HG03060 (cell line): ENCODE results near the gene PRKAG2.

Source experiments
- ATAC-seq: cut with Tn5 transposase; IDR thresholded peaks from one replicate; pipeline ENCODE4 v1.9.1; 2021; ENCODE audit warnings: low read depth, moderate number of reproducible peaks; ENCODE audit not compliant: unreplicated experiment

PRKAG2 gene

DNA sequence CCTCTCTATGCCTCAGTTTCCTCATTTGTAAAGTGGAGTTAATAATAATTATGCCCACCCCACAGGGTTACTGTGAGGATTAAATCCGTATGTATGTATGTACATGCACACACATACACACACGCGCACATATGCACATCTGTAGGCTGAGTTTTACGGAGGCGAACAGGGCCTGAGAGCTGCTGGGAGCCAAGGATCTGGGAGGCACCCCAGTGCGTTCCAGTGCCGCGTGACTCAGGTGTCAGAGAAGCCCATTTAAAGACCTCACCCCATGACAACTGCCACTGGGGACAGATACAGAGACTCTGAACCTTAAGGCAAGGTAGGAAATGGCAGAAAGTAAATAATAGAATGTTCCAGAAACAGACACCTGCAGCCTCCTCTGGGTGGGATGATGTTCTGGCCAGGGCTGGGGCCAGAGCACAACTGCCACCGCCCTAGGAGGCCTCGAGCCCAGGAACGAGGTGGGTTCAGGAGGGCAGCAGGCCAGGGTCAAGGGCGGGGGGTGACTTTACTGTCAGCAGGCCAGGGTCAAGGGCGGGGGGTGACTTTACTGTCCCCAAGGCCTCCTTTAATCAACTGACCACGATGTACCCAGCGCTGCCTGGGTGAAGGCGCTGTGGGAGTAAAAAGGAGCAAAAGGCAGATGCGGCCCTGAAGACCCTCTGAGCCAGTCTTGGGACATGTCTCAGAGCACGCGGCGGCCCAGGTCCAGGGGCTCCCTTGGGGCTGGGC, 54.9 kb downstream of the PRKAG2 start:
- ATAC-seq: no peak

DNA sequence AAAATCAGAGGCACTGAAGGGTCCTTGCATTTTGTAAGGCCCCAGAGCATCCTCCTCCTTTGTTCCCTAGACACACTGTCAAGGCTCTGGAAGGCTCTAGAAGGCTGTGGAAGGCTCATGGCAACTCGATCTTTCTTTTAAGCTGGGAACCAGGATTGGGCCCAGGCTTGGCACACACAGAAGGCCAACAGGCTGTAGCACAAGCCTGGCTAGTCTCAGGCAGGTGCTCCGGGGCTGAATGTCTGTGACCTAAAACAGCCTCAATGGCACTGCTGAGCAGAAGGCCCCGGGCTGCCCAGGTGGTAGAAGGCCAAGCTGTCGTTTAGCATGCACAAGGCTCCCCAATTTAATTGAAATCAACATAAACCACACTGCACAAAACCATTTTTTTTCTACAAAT, 55.7 kb downstream of the PRKAG2 start:
- no peak for ATAC-seq

- ATAC-seq: no peak
Observed at GRCh38 chr7:151820491-151821105, 56.3 kb downstream of the PRKAG2 start.

- no peak for ATAC-seq
Observed at GRCh38 chr7:151819866-151820265, 57.0 kb downstream of the PRKAG2 start.

DNA sequence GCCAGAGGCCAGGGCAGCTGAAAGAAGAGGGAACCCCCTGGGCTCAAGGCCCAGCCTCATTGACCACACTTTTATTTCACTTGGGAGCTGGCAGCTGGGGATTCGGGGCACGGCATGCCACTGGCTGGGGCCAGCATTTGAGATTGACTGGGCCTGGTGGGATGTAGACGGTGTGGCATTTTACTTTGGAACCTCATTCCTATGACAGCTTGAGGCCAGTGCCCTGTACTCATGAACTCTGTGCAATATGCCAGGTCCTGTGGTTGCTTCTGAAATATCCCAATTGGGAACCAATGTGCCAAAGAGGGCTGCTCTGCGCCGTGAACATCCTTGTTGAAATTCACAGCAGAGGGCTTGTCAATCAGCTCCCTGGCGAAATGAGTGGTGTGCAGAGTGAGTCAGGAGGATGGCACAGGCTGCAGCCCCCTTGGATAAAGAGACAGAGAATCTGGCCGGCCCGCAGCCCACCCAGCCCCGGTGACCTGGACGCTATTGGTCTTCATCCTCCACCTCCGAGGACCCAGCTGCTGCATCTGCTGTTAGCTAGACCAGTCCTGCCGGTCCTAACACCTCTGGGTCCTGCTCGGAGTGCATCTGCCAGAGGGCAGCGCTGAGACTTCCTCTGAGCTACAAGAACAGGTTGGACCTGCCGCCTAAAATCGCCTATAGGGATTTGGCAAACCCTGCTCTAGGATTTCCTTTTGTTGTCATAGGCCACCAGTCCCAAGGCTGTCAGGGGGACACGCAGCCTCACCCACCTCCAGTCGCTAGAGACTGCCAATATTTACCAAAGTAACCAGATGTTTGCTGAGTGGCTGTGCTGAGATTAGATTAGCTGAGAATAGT, 58.0 kb downstream of the PRKAG2 start:
- no peak for ATAC-seq

DNA sequence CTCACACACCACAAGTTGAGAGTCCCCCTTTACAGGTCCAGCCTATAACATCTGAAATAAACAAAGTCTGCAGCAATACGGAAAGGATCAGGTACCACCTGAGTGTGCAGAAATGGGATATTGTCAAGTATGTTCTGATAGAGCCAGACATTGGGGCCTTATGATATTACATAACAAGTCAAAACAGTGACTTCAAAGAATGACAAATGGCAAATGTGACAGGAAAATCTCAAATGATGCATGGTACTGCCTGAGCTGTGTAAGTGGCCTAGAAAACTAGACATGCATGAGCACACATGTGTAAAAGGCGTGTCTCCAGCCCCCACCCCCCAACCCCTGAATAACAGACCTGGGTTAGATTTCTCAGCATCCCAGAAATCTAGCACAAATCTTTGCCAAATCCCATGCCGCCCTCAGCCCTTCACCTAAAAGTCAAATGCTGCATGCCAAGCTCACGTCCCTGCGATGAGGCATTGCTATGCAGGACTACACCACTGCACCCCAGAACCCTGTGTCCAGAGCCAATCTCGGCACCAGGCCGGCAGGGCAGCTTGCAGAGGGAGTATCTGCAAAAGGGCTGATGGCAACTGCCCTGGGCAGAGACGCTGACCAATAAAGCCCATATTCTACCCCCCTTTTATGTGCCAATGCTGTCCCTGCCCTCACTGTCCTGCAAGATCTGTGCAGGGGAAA, 58.8 kb downstream of the PRKAG2 start:
- ATAC-seq: no peak

GRCh38 chr7:151817315-151817690, 59.6 kb downstream of the PRKAG2 start:
- ATAC-seq: no peak

- ATAC-seq: no peak
Observed at GRCh38 chr7:151816562-151817314, 60.2 kb downstream of the PRKAG2 start.

GRCh38 chr7:151815419-151815818, 61.5 kb downstream of the PRKAG2 start:
- ATAC-seq: no peak

- ATAC-seq: no peak
Observed at GRCh38 chr7:151814400-151815009, 62.4 kb downstream of the PRKAG2 start.

DNA sequence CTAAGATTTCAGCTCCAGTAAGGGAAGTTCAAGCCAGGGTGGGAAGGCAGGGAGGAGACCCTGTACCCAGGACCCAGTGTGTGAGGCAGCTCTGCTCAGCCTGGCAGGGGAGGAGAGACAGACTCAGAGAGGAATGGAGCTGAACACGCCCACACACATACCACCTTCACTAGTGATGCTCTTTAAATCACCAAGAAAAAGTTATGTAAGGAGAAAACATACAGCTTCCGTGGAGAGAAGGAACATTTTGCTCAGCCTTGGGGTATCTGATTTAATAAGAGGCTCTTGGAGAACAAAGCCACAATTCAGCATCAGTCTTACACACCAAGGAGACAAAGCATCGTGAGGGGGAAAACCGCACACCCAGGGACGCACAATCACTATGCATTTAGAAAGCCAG, 62.9 kb downstream of the PRKAG2 start:
- no peak for ATAC-seq

DNA sequence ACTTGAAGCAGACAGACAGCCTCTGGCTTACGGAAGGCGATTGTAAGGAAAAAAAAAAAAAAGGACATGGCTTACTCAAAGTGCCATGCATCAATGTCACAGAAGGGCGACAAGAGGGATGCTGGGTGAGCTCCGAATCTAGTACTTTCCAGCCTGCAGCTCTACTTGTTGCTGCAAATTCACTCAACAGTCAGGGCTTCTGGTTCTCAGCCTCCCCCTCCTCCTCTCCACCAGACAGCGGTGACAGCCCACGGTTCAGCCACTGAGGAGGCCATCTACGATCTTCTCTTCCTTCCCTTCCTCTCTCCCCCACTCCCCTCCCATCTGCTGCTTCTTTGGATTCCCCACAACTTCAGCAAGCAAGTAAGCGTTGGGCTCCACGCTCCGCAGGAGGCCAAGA, 63.5 kb downstream of the PRKAG2 start:
- ATAC-seq: no peak

DNA sequence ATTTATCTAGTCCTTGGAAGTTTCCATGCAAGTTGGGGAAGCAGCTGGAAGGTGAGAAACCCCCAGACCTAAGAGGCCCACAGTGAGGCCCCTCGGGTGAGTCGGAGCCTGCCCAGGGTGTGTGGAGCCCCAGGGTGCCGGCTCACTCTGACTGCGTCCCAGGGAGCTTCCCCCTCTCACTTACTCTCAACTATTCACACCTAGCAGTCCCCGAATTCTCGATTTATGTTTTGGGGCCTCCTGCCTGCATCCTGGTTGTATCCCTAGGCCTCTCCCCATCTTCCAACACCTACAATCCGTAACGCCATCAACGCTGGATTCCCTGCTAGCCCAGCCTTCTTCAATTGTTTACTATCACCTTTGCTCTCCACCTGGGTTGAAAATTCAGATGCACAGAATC, 63.9 kb downstream of the PRKAG2 start:
- no peak for ATAC-seq

- no peak for ATAC-seq
Observed at GRCh38 chr7:151810441-151811232, 66.3 kb downstream of the PRKAG2 start.

DNA sequence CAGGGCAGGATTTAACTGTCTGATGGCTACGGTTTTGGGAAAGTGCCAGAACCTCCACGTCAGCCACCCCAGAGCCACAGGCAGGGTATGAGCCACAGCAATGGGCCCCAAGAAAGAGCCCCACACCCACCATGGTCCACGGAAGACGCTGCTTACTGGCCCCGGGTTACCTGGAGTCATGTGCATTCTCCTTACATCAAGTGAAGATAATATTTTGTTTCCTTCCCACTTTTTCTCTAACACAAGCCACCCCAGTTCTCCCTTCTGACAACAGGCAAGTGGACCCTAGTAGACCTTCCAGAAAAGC, 67.1 kb downstream of the PRKAG2 start:
- no peak for ATAC-seq

- ATAC-seq: no peak
Observed at GRCh38 chr7:151809146-151809863, 67.6 kb downstream of the PRKAG2 start.

DNA sequence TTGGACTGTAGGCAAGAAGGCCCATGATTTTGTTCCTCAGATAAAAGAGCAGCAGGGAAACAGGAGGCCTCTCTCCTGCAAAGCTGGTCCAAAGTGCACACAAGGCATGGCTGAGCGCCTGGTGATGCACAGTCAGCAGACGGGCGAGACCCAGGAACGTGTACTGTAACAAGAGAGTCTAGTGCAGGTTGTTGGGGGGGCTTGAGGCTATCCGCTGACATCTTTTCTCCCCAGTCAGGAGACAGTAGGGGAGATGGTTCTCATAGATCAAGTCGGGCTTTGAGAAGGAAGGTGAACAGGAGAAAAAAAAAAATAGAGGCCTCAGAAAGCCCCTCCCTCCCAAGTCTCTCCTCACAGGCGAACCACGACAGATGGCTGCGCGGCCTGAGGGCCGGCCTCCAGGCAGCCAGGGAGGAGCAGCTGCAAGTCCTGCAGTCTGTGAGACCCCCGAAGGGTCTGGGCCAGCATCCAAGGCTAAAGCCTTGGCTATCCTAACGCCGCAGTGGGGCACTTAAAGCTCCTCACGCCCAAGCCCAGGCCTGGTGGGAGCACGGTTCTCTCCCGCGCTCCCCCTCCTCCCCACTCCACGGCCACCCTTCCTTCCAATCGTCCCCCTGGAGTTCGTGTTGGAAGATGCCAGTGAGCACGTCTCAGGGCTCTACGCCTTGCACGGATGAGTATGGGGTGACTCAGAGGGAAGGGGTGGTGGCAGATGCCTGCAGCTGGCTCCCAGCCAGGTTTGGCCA, 68.3 kb downstream of the PRKAG2 start:
- no peak for ATAC-seq

DNA sequence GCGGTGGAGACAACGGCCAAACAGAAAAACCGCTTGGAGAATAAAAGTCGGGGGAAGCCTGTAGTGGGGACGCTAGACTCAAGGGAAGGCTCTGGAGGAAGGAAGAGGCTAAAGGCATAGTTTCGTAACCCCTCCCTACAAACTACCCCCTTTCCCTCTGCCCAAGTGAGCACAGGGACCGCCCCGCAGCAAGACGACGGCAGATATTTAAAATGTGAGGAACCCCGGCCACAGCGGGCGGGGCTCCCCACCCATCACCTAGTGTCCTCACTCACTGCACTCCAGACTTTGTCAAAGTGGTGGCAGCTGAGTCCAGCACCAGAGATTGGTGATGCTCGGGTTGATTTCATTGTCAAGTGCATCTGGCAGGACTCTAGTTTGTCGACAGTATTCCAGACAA, 69.1 kb downstream of the PRKAG2 start:
- no peak for ATAC-seq
